GM19240 (cell line): ENCODE measurements around the gene C10orf67.
"Not testable (repeated sequence)": the region's sequence is repeated elsewhere in the genome, so short reads cannot be mapped to it uniquely, and the experiment has no call there.

Source experiments
- DNase-seq: peaks from one replicate; pipeline ENCODE4 v3.0.0; 2011; ENCODE audit warnings: low spot score; ENCODE audit not compliant: insufficient read length

Gene C10orf67

DNA sequence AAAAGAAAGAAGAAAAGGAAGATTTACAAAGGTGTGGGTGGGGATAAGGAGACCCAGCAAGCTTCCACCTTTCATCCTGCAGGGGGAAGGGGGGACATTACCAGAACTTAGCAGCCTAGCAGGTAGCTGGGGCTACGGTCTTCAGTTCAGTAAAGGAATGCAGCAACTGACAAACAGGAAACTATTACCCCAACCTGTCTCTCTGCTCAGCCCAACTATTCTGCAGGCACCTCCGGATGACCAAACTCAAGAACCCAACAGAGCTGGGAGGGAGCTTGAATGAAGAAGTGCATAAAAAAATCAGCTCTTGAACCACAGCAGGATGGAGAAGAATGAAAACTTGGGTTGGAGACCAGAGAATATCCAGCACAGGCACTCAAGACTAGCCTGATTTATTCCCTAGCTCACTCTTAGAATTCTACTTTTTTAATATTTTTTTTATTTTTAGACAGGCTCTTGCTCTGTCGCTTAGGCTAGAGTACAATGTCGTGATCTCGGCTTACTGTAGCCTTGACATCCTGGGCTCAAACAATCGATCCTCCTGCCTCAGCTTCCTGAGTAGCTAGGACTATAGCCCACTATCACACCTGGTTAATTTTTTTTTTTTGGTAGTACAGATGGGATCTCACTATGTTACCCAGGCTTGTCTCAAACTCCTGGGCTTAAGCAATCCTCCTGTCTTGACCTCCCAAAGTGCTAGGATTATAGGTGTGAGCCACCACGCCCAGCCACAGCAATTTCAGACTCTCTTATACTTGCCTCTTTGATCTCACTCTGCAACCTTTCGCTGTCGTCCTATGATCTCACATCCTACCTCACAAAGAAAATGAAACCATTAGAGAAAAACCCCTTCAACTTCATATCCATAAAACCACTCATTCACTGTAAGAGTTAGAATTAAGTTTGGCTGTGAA lies 18.5 kb upstream of the C10orf67 start:
- no peak for DNase-seq

DNA sequence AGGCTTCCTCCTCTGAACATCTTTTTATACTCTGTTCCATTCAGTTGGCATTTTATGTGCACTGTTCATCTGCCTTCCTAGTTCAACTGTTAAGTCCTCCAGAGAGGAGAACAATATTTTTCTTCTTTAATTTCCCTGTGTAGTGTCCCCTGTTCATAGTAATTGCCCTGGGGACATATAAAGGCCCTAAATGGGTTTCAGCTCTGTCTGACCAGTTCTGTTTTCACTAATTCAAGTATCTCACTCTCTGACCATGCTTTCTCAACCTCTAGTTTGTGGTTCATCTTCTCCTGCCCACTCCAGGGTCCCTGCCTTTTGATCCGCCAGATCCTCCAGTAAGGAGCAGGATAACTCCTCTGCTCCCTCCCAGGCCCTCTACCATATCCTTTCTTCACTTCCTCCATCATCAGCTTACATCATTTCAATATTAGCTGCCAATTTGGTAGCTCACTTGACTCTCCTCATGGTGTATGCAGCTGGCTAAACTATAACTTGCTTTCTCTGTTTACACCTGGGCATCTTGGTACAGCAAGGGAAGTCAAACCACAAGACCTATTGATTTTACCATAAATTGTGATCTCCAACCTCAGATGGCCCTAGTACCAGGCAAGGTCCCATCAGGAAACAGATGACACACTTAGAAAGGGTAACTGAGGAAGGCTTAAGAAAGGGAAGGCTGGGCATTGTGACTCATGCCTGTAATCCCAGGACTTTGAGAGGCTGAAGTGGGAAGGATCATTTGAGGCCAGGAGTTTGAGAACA lies 17.7 kb upstream of the C10orf67 start:
- DNase-seq, result no peak

DNA sequence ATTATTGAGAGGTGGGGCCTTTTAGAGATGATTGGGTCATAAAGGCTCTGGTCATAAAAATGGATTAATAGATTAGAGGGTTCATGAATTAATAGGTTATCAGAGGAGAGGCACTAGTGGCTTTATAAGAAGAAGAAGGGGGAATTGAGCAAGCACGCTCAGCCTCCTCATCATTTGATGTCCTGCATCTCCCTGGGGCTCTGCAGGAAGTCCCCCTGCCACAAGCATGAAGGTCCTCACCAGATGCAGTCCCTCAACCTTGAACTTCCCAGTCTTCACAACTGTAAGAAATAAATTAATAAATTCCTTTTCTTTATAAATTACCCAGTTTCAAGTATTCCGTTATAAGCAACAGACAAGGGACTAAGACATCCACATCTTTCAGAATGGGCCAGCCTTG lies 17.1 kb upstream of the C10orf67 start:
- no peak for DNase-seq

DNA sequence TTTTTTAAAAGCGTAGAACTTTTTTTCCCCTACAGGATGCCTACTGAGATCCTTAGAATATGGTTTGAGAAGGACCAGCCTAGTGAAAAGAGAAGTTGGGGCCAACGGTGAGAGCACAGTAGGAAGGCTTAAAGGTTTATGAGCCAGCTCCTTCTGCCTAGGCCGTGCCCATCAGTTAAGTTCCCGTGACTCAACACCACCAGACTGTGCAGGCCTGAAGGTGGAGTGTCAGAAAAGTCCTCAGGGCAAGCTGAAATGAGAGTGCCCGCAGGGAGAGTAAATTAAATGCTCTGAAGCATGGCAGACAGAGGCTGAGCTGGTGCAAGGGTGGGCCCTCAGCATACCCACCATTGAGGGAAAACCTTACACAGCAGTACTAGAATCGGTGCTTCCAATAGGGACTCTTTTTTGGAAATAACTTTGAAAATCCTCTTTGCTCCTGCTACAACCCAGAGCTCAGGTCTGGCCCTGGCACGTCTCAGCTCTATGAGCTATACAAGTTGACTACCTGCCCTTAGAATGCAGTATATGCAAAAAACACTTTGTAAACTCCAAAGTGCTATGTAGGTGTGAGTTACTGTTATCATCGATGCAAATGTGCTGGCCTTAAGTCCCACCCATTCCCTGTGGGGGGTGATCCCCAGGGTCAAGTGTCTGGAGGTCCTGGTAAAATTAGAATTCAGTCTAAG lies 15.2 kb upstream of the C10orf67 start:
- DNase-seq, result no peak

DNA sequence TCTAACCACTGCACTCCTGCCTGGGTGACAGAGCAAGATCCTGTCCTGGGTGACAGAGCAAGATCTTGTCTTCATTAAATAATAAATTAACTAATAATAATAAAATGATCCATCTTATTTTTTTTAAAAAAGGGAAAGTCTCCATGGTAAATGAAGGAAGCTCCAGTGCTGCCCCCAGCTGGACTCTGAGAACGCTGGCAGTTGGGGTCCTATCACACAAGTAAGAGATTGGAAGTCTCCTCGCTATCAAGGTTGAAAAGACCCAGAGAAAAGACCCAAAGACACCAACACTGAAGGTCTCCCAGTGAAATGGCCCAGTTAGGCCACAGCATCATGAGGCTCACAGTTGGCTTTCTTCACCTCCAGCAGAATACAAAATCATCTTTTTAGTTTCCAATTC lies 13.8 kb upstream of the C10orf67 start:
- no peak for DNase-seq

DNA sequence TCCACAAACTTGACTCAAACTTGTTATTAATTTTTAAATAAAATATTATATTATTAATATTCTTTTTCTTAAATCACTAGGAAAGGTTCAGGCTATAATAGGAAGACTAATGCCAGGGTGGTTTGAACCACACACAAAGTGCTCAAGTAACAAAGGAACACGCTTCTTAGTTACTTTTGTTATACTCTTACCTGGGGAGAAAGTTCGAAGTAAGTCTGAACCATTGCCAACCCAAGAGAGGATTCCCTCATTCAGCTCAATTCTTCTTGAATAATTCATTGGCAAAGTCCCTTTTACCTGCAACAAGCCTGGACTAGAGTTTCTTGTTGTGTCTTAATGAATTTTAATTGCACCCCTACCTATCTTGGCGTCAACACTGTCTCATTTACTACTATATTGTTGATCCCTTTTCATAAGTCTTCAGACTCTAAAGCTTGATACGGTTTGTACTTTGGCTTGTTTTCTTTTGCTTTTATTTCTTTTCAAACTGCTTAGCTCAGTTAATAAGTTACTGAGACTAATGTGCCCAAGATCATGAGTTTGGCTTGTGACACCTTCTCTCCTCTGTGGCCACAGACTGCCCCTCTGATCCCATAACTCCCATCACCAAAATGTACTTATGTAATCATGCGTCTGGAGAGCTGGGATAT lies 10.2 kb upstream of the C10orf67 start:
- DNase-seq, result no peak

DNA sequence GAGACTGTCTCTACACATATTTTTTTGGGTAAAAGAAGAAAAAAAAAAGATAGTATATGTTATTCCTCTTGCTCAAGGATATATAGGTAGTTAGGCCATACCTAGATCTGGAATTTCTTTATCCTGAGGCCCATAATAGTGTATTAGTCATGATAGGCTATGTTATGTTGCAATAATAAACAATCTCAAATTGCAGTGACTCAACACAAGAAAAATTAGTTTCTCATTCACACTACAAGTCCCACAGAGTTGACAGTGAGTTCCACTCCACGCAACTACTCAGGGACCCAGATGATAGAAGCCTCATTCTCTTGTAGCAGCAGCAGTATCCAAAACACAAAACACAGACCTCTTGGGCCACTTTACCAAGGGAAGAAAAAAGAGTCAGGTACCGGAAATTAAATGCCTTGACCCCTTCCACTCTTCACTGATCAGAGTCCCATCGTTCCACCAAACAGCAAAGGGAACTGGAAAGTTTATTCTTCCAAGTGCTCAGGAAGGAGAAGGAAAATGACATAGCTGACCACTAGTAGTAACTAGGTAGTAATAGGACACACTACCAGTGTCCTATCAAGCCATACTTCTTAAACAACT lies 7.4 kb upstream of the C10orf67 start:
- no peak for DNase-seq

DNA sequence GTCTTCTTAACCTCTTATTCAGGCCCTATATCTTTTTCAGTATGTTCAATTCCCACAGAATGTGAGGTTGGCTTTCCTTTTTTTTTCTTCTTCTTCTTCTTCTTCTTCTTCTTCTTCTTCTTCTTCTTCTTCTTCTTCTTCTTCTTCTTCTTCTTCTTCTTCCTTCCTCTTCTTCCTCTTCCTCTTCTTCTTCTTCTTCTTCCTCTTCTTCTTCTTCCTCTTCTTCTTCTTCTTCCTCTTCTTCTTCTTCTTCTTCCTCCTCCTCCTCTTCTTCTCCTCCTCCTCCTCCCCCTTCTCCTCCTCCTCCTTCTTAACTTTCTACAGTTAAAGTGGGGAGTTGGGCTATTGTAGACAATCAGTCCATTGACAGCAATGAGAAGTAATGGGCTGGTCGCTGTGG lies 6.1 kb upstream of the C10orf67 start:
- DNase-seq, result not testable (repeated sequence)

DNA sequence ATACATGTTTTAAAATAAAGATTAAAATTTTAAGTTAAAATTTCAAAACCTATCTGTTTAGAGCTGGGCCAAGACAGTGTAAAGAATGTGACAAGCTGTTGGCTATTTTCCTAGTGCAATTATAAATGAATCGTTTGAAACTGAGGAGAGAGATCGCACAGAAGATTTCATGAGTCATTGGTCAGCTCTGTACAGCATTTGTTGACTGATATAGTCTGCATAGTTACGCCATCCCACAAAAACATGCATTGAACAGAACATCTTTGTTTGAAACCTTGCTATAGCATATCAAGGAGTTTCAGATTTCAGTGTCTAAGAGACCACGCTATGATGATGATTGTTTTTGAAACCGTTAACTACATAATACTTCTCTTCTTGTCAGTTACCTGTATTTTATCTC lies 1.3 kb upstream of the C10orf67 start:
- DNase-seq, result no peak

DNA sequence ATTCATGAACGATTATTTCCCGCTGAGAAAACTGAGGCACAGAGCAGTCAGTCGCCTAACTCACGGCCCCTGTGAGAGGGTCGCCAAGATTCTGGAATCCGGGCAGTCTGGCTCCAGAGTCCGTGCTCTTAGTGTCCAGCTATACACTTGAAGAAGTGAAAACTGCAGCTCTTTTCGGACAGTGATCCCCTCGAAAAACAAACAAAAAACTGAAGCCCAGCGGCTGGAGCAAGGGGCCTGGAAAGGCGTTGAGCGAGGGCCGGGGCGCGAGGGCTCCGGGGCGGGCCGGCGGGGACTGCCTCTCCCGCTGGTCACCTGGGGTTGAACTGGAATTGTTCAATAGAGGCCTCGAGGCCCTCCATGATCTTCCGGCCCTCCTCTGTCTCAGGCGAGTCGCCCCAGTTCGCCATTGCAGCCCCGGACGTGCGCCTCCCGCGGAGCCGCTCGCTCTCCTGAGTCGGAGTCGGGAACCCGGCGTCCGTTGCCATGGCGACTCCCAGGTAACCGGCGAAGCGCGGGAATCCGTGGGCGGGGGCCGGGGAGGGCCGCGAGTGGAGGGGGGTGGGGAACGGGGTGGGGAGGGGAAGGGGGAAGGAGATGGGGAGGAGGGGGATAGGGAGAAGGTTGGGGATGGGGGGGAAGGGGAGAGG lies 881 bp downstream of the C10orf67 start:
- DNase-seq, result no peak

DNA sequence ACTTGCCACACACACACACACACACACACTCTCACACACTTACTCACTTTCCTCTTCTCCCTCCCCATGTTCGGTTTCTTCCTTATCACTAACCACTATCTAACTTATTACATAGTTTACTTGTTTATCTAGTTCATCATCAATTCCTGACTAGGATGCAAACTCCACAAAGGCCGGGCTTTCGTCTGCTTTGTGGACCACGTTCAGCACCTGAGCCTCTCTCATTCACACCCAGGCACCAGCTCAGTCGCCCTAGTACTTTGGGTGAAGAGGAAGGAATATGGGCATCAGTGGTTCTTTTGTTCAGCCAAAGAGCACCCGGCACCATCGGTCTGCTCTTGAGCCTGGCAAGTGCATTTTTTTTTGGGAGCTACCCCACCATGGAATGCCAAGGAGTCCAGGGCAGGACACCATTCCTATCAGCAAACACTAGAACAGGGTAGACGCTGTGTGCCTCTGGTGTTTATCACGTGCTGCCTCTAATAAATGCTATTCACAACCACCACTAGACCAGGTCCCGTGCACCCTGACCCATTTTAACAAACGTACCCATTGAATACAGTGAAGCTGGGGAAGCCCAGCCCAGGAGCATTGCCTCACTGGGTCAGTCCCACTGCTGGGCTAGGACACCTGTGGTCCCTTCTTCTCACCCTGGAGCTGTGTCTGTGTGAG lies 2.2 kb downstream of the C10orf67 start:
- DNase-seq, result no peak

DNA sequence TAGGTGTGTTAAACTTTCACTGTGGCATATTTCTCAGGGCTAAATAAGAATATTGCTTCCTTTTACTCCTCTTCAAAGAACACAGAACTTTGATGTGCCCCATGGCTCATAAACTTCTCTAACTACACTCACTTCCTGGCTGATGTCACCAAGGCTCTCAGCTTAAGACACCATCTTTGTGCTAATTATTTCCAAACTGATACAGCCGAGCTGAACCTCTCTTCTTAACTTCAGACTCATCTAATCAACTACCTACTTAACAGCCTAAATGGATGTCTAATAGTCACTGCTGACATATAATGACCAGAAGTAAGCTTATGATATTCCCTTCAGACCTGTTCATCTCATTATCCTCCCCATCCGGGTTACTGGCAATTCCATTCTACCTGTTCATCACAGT lies 3.6 kb downstream of the C10orf67 start:
- DNase-seq, result no peak

DNA sequence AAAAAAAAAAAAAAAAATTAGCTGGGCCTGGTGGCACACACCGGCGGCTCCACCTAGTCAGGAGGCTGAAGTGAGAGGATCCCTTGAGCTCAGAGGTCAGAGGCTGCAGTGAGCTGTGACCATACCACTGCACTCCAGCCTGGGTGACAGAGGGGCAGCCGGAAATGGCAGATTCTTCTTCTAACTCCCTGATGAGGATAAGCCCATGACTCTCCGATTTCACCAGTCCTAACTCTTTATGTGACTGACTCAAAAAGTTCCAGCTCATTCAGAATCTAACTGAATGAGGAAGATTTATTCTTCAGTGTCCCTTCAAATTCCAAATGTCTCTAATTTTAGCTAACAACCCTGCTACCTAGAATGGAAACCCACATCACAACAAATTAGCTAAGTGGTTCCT lies 4.2 kb downstream of the C10orf67 start:
- DNase-seq, result no peak

DNA sequence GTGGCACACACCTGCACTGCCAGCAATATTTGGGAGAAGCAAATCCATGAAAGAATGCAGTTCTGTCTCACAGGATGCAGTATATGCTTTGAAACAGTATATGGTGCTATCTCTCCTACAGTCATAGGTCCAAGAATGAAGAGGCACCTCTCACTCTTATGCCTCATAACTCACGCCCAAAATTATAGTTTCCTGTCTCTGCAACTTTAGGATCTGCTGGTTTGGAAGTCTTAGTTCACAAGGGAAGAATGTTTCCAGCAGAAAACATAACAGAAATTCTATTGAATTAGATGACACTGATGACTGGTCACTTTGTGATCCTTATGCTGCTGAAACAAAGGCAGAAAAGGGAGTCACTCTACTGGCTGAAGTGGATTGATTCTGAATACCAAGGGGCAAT lies 5.7 kb downstream of the C10orf67 start:
- DNase-seq, result no peak

DNA sequence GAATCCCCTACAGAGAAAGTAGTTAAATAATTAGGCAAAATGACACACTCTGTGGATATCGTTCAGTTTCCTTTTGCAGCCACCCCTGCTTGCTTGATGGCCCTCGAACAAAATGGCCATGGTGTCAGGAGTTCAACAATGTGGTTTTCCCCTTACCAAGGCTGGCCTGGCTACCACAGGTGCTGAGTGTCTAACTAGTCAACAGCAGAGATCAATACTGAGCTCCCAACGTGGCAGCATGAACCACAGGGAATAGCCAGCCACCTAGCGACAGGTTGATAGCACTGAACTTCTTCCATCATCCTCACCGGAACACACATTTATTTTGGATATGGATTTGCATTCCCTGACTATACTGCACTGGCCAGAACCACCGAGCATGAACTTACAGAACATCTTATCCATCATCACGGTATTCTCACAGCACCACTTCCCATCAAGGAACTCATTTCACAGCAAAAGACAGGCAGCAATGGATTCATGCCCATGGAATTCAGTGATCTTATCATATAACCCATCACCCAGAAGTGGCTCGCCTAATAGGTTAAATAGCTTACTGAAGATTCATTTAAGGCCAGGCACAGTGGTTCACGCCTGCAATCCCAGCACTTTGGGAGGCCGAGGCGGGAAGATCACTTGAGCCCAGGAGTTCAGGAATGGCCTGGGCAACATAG lies 6.3 kb downstream of the C10orf67 start:
- no peak for DNase-seq

DNA sequence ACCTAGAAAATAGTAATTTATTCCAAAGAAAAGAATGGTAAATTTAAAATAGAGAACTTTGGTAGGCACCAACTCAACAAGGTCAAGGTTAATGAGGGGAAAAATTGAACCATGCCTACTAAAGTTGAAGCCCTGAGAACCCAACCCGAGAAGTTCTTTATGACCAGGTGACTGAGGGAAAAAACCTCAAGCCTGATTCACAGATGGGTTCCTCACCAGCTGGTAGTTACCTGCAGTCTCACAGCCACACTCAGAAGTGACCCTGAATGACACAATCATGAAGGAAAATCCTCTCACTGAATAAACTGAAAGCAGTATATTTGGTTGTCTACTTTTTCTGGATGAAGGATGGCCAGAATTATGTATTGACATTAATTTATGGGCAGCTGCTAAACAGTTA lies 7.0 kb downstream of the C10orf67 start:
- DNase-seq, result no peak

DNA sequence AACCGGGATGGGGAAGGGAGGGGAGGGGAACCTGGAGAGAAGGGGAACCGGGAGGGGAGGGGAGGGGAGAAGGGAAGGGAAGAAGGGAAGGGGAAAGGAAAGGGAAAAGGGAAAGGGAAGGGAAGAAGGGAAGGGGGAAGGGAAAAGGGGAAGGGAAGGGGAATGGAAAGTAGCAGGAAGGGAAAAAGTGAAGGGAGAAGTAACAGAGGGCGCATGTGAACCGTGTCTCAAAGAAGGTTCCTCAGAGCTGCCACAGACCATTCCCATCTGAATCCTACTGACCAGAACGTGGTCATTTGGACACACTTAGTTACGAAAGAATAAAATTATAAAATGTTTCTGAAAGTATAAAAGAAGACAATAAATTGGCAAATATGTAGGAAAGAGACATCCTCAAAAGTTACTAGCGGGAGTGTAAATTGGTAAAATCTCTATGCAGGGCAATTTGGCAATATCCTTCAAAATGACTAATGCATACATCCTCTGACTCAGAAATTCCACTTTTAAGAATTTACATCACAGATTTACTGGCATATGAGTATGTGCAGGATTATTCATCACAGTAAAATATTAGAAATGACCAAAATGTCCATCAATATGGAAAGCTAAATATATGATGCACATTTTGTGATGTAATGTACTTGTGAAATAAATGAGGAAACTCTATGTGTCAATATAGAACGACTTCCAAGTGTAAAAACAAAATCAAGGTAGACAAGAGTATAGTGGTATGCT lies 12.9 kb downstream of the C10orf67 start:
- no peak for DNase-seq

DNA sequence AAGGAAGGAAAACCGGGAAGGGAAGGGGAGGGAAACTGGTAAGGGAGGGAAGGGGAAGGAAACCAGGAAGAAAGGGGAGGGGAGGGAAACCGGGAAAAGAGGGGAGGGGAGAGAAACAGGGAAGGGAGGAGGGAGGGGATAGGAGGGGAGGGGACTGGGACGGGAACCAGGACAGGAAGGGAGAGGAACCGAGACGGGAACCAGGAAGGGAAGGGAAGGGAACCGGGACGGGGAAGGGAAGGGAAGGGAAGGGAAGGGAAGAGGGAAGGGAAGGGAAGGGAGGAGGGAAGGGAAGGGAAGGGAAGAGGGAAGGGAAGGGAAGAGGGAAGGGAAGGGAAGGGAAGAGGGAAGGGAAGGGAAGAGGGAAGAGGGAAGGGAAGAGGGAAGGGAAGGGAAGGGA lies 13.6 kb downstream of the C10orf67 start:
- no peak for DNase-seq
